Stimulated activated CD4-positive, alpha-beta T cell treated with anti-CD3 and anti-CD28 coated beads, Interleukin-2, amount 100 ng/mL, for 4 hours (primary cell): ENCODE measurements around the gene TSR3.

Experiments
- DNase-seq: peaks from one replicate; pipeline ENCODE4 v3.0.0-alpha.2; 2020; ENCODE audit warnings: low read depth

TSR3 gene

DNA sequence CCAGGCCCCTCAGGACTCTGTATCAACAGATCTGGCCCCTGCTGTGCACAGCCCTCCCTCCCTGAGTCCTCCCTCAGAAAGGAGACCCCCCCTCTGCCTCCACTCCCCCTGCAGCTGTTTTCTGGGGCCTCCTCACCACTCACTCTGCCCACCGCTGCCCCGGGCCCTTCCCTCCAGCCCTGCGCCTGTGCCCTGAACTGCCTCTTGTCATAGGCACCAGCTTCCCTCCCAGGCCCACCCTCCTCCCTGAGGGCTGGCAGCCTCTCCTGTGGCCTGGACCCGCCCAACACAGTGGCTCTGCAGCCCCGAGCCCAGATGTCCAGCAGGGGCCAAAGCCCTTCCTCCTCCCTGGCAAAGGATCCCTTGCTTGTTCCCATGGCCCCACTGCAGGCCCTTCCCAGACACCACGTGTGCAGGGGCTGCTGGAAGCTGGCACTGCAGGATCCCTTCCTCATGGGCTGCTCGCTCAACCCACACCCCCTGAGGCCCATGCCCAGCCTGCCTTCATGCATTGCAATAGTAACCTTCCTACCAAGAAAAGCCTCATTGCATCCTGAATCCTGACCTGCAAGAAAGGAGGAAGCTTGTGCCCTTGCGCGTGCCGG is 25.8 kb upstream of the TSR3 start:
- no peak for DNase-seq

GRCh38 chr16:1375741-1376410 is 24.2 kb upstream of the TSR3 start:
- no peak for DNase-seq

- DNase-seq, result no peak
These were observed 23.6 kb upstream of the TSR3 start for GRCh38 chr16:1375298-1375640.

DNA sequence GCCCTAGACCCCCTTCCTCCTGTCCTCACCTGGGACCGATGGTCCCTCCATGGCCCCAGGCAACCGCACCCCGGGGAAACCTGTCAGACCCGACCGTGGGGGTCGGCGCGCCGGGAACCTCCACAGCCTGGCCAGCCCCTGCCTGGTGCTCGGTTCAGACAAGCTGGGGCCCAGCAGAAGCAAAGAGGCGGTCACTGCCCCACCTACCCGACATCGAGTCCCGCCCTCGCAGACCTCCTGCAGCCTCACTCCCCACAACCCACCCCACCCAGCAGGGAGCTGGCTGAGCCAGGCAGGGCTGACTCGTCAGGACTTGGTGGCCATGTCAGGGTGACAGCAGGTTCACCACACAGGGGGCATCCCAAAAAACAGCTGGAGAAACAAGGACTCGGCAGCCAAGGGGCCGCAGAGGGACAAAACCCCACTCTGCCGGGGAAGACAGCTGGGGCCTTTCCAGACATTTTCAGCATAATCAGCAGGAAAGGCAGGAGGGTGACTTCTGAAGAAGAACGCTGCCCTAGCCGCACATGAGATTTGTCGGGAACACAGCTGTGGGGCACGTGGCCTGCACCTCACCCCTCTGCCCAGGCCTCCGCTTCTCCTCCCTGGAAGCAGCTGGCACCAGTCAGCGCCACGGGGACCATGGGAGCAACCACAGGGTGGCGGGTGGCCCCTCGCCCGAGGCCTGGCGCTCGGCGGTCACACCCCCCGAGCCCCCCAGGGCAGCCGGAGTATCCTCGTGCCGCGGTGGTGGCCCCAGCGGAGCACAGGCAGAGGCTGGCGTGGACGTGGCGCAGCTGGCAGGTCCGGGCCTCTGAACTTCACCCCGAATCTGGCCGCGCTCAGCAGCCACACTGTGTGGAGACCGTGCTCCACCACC is 23.0 kb upstream of the TSR3 start:
- no peak for DNase-seq

- no peak for DNase-seq
These were observed 20.7 kb upstream of the TSR3 start for GRCh38 chr16:1372292-1372950.

DNA sequence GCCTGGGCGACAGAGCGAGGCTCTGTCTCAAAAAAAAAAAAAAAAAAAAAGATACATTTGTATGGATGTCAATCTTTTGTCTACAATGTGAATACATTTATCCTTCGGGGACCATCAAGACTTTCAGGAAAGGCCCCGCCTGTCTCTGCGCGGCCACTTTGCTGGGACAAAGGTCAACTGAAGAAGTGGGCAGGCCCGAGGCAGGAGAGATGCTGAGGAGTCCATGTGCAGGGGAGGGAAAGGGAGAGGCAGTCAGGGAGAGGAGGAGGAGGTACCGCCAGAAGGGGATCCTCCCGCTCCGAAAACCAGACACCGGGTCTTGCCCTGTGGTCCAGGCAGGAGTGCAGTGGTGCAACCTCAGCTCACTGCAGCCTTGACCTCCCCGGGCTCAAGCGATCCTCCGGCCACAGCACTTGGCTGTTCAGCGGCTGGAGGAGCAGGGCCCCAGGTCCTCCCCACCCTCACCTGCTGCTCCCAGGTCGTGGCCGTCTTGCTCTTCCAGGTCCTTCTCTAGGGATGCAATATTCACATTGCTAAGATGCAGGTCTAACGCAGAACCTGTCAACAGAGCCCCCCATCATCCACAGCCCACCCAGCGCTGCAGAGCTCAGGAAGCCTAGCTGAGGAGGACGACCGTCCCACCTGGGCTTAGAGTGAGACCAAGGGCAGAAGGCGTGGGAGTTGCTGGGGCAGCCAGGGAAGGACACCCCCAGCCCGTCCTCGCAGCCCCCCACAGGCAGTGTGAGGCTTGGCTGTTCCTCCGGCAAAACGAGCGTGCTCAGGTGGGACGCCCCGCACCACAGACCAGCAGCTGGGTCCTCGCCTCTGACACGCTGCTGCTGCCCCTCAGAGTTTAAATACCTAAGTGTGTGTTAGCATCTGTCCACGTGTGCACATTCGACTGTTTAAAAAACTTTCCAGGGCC is 19.6 kb upstream of the TSR3 start:
- DNase-seq, result no peak

- no peak for DNase-seq
These were observed 16.0 kb upstream of the TSR3 start for GRCh38 chr16:1367486-1368174.

- no peak for DNase-seq
These were observed 15.1 kb upstream of the TSR3 start for GRCh38 chr16:1366712-1367299.

- no peak for DNase-seq
These were observed 14.5 kb upstream of the TSR3 start for GRCh38 chr16:1366060-1366711.

GRCh38 chr16:1364510-1364909 is 12.8 kb upstream of the TSR3 start:
- no peak for DNase-seq

DNA sequence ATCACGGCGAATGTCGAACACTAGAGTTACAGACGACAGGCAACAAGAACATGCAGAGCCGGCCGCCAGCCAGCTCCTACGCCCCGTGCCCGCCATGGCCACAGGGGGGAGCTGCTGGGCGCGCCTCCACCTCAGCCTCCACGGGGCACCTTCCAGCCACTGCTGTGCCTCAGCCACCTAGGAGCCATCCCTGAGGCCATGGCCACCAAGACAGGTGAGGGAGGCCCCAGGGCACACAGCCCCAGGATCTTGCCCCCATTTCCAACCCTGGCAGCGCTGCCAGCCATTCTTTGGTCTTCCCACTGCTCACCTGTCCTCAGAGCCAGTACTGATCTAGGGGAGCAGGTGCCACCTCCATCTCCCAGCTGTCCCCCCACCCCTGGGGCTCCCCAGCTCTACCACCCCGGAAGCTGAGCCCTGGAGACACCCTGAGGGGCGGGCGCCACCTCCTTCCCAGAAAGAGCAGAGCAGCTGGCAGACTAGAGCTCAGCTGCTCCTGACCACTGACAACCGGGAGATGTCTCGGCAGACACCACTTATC is 11.9 kb upstream of the TSR3 start:
- DNase-seq, result peak; percentile 40

DNA sequence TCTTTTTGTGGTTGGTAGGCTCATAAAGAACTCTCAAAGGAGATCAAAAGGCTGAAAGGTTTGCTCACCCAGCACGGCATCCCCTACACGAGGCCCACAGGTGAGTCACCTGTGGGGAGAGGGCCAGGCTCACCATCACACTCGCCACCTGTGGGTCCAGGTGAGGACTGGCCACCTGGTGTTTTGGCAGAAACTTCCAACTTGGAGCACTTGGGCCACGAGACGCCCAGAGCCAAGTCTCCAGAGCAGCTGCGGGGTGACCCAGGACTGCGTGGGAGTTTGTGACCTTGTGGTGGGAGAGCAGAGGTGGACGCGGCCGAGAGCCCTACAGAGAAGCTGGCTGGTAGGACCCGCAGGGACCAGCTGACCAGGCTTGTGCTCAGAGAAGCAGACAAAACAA is 11.1 kb upstream of the TSR3 start:
- no peak for DNase-seq

DNA sequence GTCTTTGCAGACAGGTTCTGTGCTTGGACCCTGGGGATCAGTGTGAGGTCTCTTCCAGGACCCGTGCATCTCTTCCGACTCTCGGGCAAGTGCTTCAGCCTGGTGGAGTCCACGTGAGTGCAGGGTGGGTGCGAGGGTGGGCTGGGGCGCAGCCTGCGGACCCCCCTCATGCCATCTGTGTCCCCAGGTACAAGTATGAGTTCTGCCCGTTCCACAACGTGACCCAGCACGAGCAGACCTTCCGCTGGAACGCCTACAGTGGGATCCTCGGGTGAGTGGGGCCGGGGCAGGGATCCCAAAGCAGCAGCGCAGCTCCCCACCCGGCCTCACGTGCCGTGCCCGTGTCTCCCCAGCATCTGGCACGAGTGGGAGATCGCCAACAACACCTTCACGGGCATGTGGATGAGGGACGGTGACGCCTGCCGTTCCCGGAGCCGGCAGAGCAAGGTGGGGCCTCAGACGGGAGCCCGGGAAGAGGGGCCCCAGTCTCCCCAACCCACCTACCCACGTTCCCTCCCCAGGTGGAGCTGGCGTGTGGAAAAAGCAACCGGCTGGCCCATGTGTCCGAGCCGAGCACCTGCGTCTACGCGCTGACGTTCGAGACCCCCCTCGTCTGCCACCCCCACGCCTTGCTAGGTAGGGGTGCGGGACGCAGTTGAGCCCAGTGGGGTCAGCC is 10.1 kb upstream of the TSR3 start:
- no peak for DNase-seq

GRCh38 chr16:1357906-1358566 is 6.4 kb upstream of the TSR3 start:
- no peak for DNase-seq

DNA sequence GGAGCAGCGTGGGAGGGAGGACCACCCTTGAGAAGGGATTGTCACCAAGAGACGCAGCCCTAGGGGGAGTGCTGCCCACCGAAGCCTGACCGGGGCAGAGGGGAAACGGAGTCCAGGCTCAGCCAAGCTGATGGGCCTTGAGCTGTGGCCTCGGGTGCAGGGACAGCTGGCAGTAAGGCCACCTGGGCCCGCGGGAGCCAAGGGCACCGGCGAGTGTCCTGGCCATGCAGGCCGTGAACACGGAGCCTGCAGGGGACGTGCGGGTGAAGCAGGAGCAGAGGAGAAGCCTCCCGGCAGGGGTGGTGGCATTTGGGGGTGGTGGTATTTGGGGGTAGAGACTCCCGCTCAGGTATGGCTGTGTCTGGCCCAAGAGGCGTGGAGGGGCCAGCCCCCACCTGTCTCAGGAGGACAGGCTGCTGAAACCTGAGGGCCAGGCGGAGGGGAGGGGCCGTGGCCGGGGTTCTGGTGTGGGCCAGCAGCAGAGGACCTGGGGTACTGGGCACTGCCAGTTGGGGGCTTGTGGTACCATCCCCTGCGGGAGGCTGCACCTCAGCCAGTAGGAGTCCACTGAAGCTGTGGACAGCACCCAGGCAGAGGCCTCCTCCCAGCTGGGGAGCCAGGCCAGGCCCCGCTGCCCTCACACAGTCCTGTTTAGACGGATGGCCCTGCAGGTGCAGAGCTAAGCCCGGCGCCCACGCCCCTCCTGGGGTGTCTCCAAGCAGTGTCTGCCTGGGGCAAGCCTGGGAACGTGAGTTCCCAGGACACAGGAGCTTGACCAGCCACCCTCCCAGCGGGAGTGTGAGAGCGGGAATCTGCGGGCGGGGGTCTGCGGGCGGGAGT is 4.6 kb upstream of the TSR3 start:
- DNase-seq, result no peak

- DNase-seq, result no peak
These were observed 3.9 kb upstream of the TSR3 start for GRCh38 chr16:1355591-1355990.

- DNase-seq, result no peak
These were observed 3.3 kb upstream of the TSR3 start for GRCh38 chr16:1354815-1355540.
